Omental fat pad (tissue), 4 donors: ENCODE measurements around the gene AK4. TPM values are rescaled to one million over a fixed set of nuclear protein-coding genes. Genes with fewer than 3 reads are reported as not detected.

Experiments used
- ATAC-seq: fragments of 150-250 bp; one replicate; pipeline ENCODE4 v1.9.1; 2016; ENCODE audit warnings: mild to moderate bottlenecking, moderate library complexity; ENCODE audit not compliant: low FRiP score
- DNase-seq: peaks from one replicate; pipeline ENCODE4 v3.0.0-alpha.2; 2019; ENCODE audit warnings: low spot score
- total RNA-seq, 4 donors: library from RNA; depleted of rRNA; stranded (reverse); fragments of >200 nt; gene quantifications; one replicate each; pipeline ENCODE4 v1.1.0, GENCODE V29; 2016
- TF ChIP-seq, protein P1 (sequence below), 3 donors: fragments of 450-650 bp; IDR thresholded peaks; one replicate each; pipeline ENCODE4 v1.5.1; 2016 to 2017; ENCODE audit warnings: antibody characterized with exemption in 3 of 3, mild to moderate bottlenecking in 3 of 3, moderate library complexity in 2 of 3

Gene AK4
- total RNA-seq, 4 donors from 2014 or later: 20.5 to 108 (median 61.8) TPM

GRCh38 chr1:65178235-65178634 is 30.2 kb downstream of the AK4 start:
- DNase-seq (no peak), ATAC-seq (no peak)
- TF ChIP-seq, protein P1, sequence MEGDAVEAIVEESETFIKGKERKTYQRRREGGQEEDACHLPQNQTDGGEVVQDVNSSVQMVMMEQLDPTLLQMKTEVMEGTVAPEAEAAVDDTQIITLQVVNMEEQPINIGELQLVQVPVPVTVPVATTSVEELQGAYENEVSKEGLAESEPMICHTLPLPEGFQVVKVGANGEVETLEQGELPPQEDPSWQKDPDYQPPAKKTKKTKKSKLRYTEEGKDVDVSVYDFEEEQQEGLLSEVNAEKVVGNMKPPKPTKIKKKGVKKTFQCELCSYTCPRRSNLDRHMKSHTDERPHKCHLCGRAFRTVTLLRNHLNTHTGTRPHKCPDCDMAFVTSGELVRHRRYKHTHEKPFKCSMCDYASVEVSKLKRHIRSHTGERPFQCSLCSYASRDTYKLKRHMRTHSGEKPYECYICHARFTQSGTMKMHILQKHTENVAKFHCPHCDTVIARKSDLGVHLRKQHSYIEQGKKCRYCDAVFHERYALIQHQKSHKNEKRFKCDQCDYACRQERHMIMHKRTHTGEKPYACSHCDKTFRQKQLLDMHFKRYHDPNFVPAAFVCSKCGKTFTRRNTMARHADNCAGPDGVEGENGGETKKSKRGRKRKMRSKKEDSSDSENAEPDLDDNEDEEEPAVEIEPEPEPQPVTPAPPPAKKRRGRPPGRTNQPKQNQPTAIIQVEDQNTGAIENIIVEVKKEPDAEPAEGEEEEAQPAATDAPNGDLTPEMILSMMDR (IDR thresholded peaks at IDR 0.05): no peak

DNA sequence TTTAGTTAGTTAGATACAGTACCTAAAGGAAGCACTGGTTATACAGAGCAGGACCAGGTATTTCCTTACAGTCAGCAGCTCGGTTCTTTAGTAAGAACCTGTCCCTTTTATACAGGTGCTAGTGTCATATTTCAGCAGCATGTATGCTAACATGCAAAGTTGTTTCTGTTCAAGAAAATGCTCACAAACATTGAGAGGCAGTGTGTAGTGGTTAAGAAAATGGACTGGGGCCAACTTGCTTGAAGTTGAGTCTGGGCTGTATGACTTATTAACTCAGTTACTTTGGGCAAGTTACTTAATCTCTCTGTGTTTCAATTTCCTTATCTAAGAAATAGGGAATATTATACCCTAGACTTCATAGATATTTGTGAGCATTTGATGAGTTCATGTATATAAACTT is 31.1 kb downstream of the AK4 start:
- no peak for DNase-seq
- TF ChIP-seq, protein P1 (IDR thresholded peaks at IDR 0.05): no peak

DNA sequence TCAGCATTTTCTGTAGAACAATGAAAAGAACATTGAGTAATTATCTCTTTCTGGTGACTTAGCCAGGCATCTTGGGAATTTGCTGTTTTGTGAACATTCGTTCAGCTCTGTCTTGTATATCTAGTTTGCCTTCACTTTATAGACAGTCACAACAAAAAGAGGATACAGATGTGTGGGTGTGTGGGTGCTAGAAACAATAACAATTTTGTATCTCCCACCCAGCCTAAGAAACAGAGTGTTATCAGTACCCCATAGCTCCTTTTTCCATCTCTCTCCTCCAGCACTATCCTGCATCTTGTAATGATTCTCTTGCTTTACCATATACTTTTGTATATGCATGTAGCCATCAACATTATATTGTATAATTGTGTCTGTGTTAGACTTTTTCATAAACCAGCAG is 33.0 kb downstream of the AK4 start:
- ATAC-seq: no peak
- TF ChIP-seq, protein P1 (IDR thresholded peaks at IDR 0.05): no peak
- no peak for DNase-seq

More for the DNA sequence above, 31.1 kb downstream of the AK4 start:
- ATAC-seq: no peak

DNA sequence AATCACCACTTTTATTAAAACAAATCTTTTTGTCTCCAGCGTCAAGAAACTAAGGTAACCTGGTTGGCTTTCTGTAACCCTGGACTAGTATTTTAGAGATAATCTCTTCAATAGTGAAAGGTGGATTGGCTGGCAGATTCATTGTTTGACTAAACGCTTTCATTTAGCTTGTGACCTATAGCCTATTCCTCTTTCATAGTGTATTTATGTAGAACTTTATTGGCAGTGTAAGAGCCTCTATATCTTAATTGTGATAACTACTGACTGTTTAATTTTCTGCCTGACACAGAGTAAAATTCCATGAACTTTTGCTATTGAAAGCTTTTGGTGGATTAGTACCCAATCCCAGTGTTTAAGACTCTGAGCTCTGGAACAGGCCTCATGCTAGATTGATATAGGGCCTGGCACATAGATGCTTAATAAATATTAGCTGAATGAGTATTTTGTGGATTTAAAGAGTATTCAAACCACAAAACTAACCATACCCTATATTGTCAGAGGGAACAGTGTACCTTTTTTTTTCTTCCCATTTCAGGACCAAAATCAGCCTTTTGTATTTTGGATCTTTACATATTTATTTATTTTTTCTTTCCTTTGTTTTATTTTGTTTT is 34.8 kb downstream of the AK4 start:
- ATAC-seq (no peak), DNase-seq (no peak)
- TF ChIP-seq, protein P1 (IDR thresholded peaks at IDR 0.05): no peak

- no peak for DNase-seq
- no peak for ATAC-seq
- TF ChIP-seq, protein P1 (IDR thresholded peaks at IDR 0.05): no peak
Observed at GRCh38 chr1:65189576-65190115, 41.6 kb downstream of the AK4 start.

GRCh38 chr1:65190229-65190628 is 42.2 kb downstream of the AK4 start:
- DNase-seq (no peak), ATAC-seq (no peak)
- TF ChIP-seq, protein P1 (IDR thresholded peaks at IDR 0.05): no peak

DNA sequence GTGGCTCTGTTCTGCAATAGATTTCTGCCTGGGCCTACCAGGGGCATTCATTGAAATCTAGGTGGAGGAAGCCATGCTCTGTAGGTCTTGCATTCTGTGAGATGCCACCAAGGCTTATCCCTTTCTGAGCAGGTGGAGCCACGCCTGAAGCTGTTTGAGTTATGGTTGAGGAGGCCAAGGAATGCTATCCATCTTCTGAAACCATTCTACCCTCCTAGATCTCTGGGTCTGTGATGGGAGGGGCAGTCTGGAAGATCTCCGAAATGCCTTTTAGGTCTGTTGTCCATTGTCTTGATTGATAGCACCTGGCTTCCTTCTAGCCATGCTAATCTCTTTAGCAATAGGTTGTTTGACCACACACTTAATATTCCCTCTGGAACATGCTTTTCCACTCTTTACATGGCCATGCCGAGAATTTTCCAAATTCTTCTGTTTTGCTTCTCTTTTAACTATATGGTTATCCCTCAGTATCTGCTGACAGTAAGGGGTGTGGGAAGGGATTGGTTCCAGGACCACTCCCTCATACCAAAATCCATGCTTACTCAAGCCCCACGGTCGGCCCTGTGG is 45.2 kb downstream of the AK4 start:
- TF ChIP-seq, protein P1 (IDR thresholded peaks at IDR 0.05): no peak
- DNase-seq (no peak), ATAC-seq (no peak)
